Measurements from ENCODE around the gene ZC3H10.

The ZC3H10 gene

DNA sequence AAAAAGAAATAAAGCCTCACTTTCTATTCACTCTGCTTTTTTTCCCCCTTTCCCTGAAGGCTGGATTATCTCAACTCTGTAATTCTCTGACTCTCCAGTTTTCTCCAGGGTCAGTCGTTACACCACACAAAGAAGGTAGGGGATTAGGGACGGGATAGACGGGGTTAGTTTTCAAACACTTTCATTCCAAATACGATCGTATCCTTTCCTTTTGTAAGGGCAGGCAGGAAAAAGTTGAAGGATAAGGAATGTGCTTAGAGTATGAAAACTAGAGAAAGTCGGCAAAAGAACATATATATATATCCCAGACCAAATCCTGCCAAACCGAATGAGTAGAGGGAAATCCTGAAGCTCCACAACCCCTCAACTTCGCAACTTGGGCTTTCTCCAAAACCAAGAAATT, 9.4 kb downstream of the ZC3H10 start:
- Histone ChIP-seq H4K20me1 (ENCODE audit: control insufficient read depth, insufficient read depth, low read depth, low read length) (no peaks in the 10 kb centered on the region), H3F3A (ENCODE audit: control insufficient read depth, insufficient read depth) (peaks cover 28% of the 10 kb centered on the region), H3K9me3 (ENCODE audit: control insufficient read depth, insufficient read depth, low read length) (peaks cover 5% of the 10 kb centered on the region; the same call in 1 of the 2 replicates), H3K27ac (ENCODE audit: low read depth, low read length) (peak overlapping the region; percentile 82), H3K27me3 (ENCODE audit: control insufficient read depth, low read length) (no peaks in the 10 kb centered on the region), H3K9me2 (replicated peaks; ENCODE audit: control insufficient read depth, low read length) (no peaks in the 10 kb centered on the region), H3K4me2 (ENCODE audit: low read length) (peak overlapping the region; percentile 93), H3K4me3 (ENCODE audit: low read length) (peak overlapping the region; percentile 75), H3K36me3 (ENCODE audit: control insufficient read depth, low read length) (peaks cover 26% of the 10 kb centered on the region), H3K79me2 (ENCODE audit: control insufficient read depth, low read length) (peaks cover 40% of the 10 kb centered on the region), H3K4me1 (ENCODE audit: control insufficient read depth, low read length) (peaks cover 54% of the 10 kb centered on the region)
- TF ChIP-seq EZH2phosphoT487 (IDR thresholded peaks at IDR 0.05; ENCODE audit: borderline replicate concordance, low read length), result no peak
- TF ChIP-seq, protein P1, sequence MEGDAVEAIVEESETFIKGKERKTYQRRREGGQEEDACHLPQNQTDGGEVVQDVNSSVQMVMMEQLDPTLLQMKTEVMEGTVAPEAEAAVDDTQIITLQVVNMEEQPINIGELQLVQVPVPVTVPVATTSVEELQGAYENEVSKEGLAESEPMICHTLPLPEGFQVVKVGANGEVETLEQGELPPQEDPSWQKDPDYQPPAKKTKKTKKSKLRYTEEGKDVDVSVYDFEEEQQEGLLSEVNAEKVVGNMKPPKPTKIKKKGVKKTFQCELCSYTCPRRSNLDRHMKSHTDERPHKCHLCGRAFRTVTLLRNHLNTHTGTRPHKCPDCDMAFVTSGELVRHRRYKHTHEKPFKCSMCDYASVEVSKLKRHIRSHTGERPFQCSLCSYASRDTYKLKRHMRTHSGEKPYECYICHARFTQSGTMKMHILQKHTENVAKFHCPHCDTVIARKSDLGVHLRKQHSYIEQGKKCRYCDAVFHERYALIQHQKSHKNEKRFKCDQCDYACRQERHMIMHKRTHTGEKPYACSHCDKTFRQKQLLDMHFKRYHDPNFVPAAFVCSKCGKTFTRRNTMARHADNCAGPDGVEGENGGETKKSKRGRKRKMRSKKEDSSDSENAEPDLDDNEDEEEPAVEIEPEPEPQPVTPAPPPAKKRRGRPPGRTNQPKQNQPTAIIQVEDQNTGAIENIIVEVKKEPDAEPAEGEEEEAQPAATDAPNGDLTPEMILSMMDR (IDR thresholded peaks at IDR 0.05; ENCODE audit: low read depth, low read length, poor library complexity, severe bottlenecking), result no peak

DNA sequence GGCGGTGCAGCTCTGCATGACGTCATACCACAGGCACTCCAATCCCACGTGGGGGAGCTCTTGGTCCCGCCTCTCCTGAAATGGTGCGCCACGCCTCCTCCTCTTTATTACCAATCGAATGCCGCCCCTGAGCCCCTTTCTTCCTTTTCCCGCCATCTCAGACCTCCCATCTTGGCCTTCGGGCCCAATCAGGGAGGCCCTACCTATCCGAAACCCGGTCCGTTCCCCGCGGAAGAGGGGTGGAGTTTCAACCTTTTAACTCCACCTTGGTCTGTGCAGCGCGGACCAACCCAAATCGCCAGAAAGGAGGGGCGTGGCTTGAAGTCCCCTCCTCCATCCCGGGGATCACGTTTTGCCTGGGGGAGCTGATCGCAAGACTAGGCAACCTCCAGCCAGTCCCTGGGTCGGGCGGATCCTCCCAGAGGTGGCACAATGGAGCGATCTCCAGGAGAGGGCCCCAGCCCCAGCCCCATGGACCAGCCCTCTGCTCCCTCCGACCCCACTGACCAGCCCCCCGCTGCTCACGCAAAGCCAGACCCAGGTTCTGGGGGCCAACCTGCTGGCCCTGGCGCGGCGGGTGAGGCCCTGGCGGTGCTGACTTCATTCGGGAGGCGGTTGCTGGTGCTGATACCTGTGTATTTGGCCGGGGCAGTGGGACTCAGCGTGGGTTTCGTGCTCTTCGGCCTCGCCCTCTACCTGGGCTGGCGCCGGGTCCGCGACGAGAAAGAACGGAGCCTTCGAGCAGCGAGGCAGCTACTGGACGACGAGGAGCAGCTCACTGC, 10.0 kb downstream of the ZC3H10 start, which contains the start of gene ESYT1:
Gene ESYT1, plus strand, starts transcription at position 380 of the 782 bp plus-strand sequence. Its CDS starts 53 bp downstream, at position 433.
- no peaks in the 10 kb centered on the region for H4K20me1 ChIP-seq (ENCODE audit: control insufficient read depth, insufficient read depth, low read depth, low read length)
- peak within 1 kb of the TSS; percentile 90 for H3K4me3 ChIP-seq (ENCODE audit: low read length)
- peaks cover 5% of the 10 kb centered on the region; the same call in 1 of the 2 replicates for H3K9me3 ChIP-seq (ENCODE audit: control insufficient read depth, insufficient read depth, low read length)
- H3K4me2 ChIP-seq (ENCODE audit: low read length), result peak within 1 kb of the TSS; percentile 93
- peaks cover 28% of the 10 kb centered on the region for H3F3A ChIP-seq (ENCODE audit: control insufficient read depth, insufficient read depth)
- no peaks in the 10 kb centered on the region for H3K9me2 ChIP-seq (replicated peaks; ENCODE audit: control insufficient read depth, low read length)
- peaks cover 54% of the 10 kb centered on the region for H3K4me1 ChIP-seq (ENCODE audit: control insufficient read depth, low read length)
- peaks cover 29% of the 10 kb centered on the region for H3K36me3 ChIP-seq (ENCODE audit: control insufficient read depth, low read length)
- TF ChIP-seq EZH2phosphoT487 (IDR thresholded peaks at IDR 0.05; ENCODE audit: borderline replicate concordance, low read length), result no peak
- TF ChIP-seq, protein P1 (IDR thresholded peaks at IDR 0.05; ENCODE audit: low read depth, low read length, poor library complexity, severe bottlenecking), result no peak
- no peaks in the 10 kb centered on the region for H3K27me3 ChIP-seq (ENCODE audit: control insufficient read depth, low read length)
- peaks cover 40% of the 10 kb centered on the region for H3K79me2 ChIP-seq (ENCODE audit: control insufficient read depth, low read length)
- peak within 1 kb of the TSS; percentile 82 for H3K27ac ChIP-seq (ENCODE audit: low read depth, low read length)

DNA sequence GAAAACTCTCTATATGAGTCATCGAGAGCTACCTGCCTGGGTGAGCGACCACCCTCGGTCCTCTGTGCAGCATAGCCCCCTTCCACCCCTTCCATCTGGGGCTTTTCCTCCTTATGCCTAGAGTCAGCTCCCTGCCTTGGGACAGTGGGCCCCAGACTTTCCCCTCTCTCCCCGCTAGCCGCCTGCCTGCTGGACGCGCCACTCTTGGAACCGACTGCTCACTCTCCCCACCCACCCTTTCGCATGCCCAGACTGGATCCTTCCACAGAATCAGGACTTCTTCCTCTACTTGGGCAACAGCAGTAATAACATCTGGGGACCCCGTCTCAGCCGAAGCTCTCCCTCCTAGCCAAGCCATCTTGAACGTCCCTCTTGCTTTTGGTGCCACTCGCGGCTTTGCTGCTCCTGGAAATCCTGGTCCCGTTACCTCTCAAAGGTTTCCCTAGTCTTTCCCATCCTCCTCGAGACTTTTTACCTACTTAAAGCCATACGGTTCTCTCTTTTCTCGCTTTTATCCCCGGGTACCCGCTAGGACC, 10.7 kb downstream of the ZC3H10 start:
- Histone ChIP-seq H3K27ac (ENCODE audit: low read depth, low read length) (peak overlapping the region; percentile 53), H3K79me2 (ENCODE audit: control insufficient read depth, low read length) (peaks cover 40% of the 10 kb centered on the region), H3K36me3 (ENCODE audit: control insufficient read depth, low read length) (peaks cover 36% of the 10 kb centered on the region), H4K20me1 (ENCODE audit: control insufficient read depth, insufficient read depth, low read depth, low read length) (no peaks in the 10 kb centered on the region), H3K4me1 (ENCODE audit: control insufficient read depth, low read length) (peaks cover 52% of the 10 kb centered on the region), H3K9me3 (ENCODE audit: control insufficient read depth, insufficient read depth, low read length) (peaks cover 5% of the 10 kb centered on the region; the same call in 1 of the 2 replicates), H3K4me3 (ENCODE audit: low read length) (peak overlapping the region; percentile 90), H3K27me3 (ENCODE audit: control insufficient read depth, low read length) (no peaks in the 10 kb centered on the region), H3K9me2 (replicated peaks; ENCODE audit: control insufficient read depth, low read length) (no peaks in the 10 kb centered on the region), H3K4me2 (ENCODE audit: low read length) (peak overlapping the region; percentile 85), H3F3A (ENCODE audit: control insufficient read depth, insufficient read depth) (peaks cover 28% of the 10 kb centered on the region)
- no peak for TF ChIP-seq EZH2phosphoT487 (IDR thresholded peaks at IDR 0.05; ENCODE audit: borderline replicate concordance, low read length)
- TF ChIP-seq, protein P1 (IDR thresholded peaks at IDR 0.05; ENCODE audit: low read depth, low read length, poor library complexity, severe bottlenecking), result no peak
